HG03439 (cell line): ENCODE measurements around the gene APOBEC2.
"Not testable (repeated sequence)": the region's sequence is repeated elsewhere in the genome, so short reads cannot be mapped to it uniquely, and the experiment has no call there.

Experiments
- ATAC-seq: cut with Tn5 transposase; IDR thresholded peaks from one replicate; pipeline ENCODE4 v1.9.1; 2021; ENCODE audit warnings: mild to moderate bottlenecking, moderate library complexity; ENCODE audit not compliant: unreplicated experiment

Gene APOBEC2

DNA sequence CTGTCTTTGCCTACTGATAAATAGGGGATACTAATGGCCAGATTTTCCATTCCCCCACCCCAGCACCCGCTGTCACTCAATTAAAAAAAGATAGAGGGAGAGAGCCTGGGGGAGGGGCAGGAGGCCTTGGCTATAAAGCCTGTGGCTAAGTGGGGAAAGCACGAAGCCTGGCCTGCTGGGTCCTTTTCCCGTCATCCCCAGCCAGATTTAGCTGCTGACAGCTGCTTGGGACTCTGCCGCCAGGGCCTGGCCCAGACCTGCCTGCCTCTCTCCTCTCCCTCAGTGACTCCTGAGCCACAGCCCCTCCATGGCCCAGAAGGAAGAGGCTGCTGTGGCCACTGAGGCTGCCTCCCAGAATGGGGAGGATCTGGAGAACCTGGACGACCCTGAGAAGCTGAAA, at the start of gene APOBEC2:
APOBEC2 (plus strand) TSS at position 162 of the 400 bp plus-strand sequence; CDS start at position 308, 146 bp downstream.
- ATAC-seq, result no peak

GRCh38 chr6:41006217-41006616, 46.8 kb upstream of the APOBEC2 start:
- ATAC-seq, result not testable (repeated sequence)

- not testable (repeated sequence) for ATAC-seq
Measured at GRCh38 chr6:41006980-41007379, 46.0 kb upstream of the APOBEC2 start.

GRCh38 chr6:41008011-41008410, 45.0 kb upstream of the APOBEC2 start:
- no peak for ATAC-seq

DNA sequence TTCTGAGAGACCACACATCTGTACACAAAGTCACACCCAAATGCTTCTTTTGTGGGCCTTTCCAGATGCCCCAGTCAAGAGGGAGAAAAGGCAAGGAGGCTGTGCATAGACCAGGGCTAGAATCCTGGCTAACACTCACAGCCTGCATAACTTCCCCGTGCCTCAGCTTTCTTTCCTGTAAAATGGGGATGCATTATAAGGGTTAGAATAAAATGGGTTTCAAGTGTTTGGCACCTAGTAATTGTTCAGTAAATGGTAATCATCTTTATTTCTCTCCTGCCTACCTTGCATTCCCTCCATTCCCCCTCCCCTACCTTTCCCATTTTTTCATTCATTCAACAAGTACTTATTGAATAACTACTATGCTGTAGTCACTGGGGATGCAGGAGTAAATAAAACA, 43.3 kb upstream of the APOBEC2 start:
- no peak for ATAC-seq

- no peak for ATAC-seq
Measured at GRCh38 chr6:41011673-41012072, 41.3 kb upstream of the APOBEC2 start.

DNA sequence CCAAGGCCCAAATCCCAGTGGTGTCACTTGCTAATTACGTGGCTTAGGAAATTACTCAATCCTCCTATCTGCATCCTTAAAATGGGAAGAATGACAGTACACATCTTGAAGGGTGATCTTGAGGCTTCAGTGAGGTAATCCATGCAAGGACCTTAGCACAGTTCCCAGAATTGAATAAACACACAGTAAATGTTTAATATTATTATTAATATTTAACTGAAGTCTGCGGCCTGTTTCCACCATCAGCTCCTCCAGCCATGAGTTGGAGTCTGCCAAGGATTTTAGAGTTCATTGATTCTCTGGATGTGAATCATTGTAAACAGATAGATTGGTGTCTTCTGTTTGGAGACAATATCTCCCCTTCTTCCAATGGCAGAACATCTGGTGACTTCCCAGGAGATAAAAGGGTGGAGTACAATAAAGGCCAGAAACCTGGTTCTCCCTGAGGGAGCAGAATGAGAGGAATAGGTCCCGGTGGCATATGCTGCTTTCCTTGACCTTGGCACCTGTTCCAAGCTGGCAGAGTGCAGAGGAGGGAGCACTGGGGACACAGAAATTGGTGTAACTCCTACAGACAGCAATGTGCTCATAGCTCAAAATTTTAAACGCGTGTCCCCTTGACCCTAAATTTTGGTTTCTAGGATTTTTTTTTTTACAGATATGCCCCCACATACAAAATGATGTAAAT, 39.4 kb upstream of the APOBEC2 start:
- ATAC-seq, result no peak

- no peak for ATAC-seq
Measured at GRCh38 chr6:41014780-41015179, 38.2 kb upstream of the APOBEC2 start.

DNA sequence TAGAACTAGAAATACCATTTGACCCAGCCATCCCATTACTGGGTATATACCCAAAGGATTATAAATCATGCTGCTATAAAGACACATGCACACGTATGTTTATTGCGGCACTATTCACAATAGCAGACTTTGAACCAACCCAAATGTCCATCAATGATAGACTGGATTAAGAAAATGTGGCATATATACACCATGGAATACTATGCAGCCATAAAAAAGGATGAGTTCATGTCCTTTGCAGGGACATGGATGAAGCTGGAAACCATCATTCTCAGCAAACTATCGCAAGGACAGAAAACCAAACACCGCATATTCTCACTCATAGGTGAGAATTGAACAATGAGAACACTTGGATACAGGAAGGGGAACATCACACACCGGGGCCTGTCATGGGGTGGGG, 37.1 kb upstream of the APOBEC2 start:
- not testable (repeated sequence) for ATAC-seq

DNA sequence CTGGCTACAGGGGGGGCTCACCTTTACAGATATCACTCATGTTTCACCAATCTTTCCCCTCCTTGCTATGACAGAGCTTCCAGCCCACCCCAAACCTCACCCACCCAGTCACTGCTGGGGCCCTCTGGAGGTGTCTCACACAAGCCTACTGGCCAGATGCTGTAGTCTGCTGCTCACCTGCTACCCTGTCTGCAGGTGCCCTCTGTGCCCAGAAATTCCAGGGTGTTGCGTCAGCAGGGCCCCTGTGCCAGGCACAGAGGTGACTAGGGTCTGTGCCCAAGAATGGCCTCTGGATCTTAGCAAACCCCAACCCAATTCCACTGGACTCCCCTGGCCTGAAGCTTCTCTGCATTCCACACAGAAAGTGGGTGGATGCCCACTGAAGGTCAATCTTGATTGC, 35.3 kb upstream of the APOBEC2 start:
- no peak for ATAC-seq

GRCh38 chr6:41021832-41022231, 31.2 kb upstream of the APOBEC2 start:
- no peak for ATAC-seq

GRCh38 chr6:41022294-41022693, 30.7 kb upstream of the APOBEC2 start:
- ATAC-seq, result no peak

DNA sequence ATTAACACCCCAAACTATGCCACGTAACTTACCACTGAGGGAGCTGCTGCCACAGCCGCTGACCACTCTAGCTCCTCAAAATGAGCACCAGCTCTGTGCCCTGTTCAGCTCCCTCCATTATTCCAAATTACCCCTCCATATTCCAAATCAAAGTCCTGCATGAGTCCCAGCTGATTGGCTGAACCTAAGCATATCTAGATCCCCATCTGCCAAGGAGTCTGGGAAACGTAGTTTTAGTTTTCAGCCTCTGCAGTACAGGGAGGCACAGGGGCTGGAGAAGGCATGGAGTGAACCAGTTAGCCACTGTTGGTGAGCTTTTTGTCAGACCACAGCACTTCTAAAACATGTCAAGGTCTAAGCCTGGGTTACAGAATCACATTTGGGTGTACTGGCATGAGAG, 29.9 kb upstream of the APOBEC2 start:
- no peak for ATAC-seq

GRCh38 chr6:41025966-41026530, 27.0 kb upstream of the APOBEC2 start:
- no peak for ATAC-seq

DNA sequence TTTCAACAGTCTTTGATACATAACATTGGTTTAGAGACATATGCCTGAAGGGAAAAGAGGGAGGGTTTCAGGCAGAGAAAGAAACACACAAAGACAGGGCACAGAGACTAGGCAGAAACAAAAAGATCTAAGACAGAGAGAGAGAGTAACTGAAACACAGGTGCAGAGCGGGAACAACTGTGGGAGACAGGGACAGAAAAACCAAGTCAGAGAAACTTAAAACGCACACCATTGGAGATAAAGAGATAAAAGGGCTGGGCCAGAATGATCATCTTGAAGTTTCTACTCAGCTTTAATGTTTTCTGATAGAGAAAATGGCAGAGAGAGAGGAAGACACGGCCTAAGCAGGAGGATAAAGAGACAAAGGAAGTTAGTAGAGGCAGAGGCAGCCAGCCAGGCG, 25.8 kb upstream of the APOBEC2 start:
- ATAC-seq, result no peak

GRCh38 chr6:41027799-41028560, 25.0 kb upstream of the APOBEC2 start:
- ATAC-seq, result peak; percentile 72

DNA sequence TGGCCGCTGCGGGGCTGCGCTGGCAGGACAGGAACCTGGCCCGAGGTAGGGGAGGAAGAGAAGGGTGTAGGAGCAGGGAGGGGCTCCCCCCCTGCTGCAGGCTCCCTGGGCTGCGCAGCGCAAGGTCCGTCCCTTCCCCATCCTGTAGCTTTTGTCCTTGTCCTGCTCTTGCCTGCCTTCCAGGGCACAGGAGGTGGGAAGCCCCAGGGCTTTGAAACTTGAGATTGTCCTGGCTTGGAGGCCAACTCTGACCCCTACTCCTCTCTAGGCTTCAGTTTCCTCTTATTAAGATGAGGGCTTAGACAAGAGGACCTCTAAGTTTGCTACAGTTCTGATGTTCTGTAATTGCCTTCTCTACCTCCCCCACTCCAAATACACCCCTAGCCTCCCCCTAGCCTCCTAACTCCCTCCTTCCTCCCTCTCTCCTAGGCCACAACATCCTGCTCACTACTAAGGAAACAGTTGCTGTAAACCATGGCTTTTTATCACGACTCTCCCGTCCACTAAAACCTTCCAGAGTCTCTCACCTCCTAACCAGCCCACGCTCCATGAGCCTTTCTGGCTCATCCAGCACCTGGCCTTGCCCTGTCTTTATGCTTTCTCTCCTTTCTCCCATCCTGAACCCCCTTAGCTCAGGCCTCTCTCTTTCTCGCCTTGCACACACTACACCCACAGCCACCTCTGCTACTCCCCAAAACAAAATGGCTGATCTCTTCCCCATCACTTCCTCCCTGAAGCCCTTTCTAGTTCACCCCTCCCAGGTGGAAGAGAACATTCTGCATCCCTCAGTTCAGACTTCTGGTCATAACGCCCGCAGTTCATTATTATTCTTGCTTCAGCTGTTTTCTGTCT, 24.2 kb upstream of the APOBEC2 start:
- ATAC-seq, result no peak

DNA sequence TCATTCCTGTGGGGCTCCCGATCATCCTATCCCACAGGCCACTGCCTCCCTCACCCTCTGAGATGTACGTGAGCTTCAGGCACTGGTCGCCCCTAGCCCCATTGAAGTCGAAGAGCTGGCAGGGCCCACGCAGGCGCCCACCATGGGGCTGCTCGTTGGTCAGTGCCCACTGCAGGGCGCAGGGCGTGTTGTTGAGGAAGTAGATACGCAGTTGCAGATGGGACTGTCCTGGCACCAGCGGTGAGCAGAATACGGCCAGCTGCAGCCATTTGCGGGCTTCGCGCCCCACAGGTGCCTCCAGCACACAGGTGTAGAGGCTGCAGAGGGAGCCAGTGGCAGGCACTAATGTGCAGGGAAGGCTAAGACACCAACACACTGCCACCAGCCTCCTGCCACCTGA, 20.2 kb upstream of the APOBEC2 start:
- no peak for ATAC-seq

GRCh38 chr6:41033776-41034175, 19.2 kb upstream of the APOBEC2 start:
- ATAC-seq, result no peak

DNA sequence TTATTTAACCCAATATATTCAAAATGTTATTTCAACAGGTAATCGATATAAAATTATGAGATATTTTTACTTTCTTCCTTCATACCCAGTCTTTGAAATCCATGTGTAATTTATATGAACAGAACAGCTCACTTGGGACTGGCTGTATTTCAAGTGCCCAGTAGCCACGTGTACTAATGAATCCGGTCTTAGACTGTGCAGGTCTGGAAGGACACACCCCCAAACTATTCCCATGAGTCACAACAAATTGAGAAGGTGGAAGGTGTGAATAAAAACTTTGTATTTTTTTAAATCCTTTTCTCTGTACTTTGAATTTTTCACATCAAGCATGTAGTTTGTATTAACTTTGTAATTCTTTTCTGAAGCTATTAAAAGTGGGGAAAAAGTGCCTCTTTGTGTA, 16.8 kb upstream of the APOBEC2 start:
- ATAC-seq, result no peak

GRCh38 chr6:41036601-41037000, 16.4 kb upstream of the APOBEC2 start:
- ATAC-seq, result no peak
